HG03064 (cell line): ENCODE data around the gene FBXO28.
A peak's percentile ranks its signal among the peaks of the same experiment; 100 is the strongest.

Source experiments
- ATAC-seq: cut with Tn5 transposase; IDR thresholded peaks from one replicate; pipeline ENCODE4 v1.9.1; 2021; ENCODE audit warnings: low read depth; ENCODE audit not compliant: unreplicated experiment

Gene FBXO28

GRCh38 chr1:224141693-224142092 is 27.8 kb downstream of the FBXO28 start:
- no peak for ATAC-seq

GRCh38 chr1:224149709-224150108 is 35.8 kb downstream of the FBXO28 start:
- ATAC-seq = no peak

GRCh38 chr1:224151117-224151516 is 37.2 kb downstream of the FBXO28 start:
- ATAC-seq = no peak

- ATAC-seq = no peak
Observed at GRCh38 chr1:224157316-224157715, 43.4 kb downstream of the FBXO28 start.

- ATAC-seq = no peak
Observed at GRCh38 chr1:224159541-224159940, 45.6 kb downstream of the FBXO28 start.

- ATAC-seq = no peak
Observed at GRCh38 chr1:224160171-224160682, 46.3 kb downstream of the FBXO28 start.

GRCh38 chr1:224162768-224163167 is 48.9 kb downstream of the FBXO28 start:
- no peak for ATAC-seq

GRCh38 chr1:224163311-224163710 is 49.4 kb downstream of the FBXO28 start:
- ATAC-seq = no peak

GRCh38 chr1:224168859-224169380 is 55.0 kb downstream of the FBXO28 start:
- ATAC-seq = peak; percentile 94

GRCh38 chr1:224169718-224170270 is 55.9 kb downstream of the FBXO28 start:
- no peak for ATAC-seq

- ATAC-seq = no peak
Observed at GRCh38 chr1:224170343-224170742, 56.4 kb downstream of the FBXO28 start.

- no peak for ATAC-seq
Observed at GRCh38 chr1:224170748-224171478, 57.0 kb downstream of the FBXO28 start.

GRCh38 chr1:224172229-224172628 is 58.3 kb downstream of the FBXO28 start:
- ATAC-seq = no peak

- no peak for ATAC-seq
Observed at GRCh38 chr1:224173523-224173922, 59.6 kb downstream of the FBXO28 start.

- ATAC-seq = no peak
Observed at GRCh38 chr1:224175617-224176016, 61.7 kb downstream of the FBXO28 start.

GRCh38 chr1:224177356-224177999 is 63.6 kb downstream of the FBXO28 start:
- ATAC-seq = no peak

- no peak for ATAC-seq
Observed at GRCh38 chr1:224178894-224179293, 65.0 kb downstream of the FBXO28 start.

GRCh38 chr1:224180783-224181452 is 67.0 kb downstream of the FBXO28 start:
- ATAC-seq = no peak

- ATAC-seq = no peak
Observed at GRCh38 chr1:224181453-224181810, 67.5 kb downstream of the FBXO28 start.

GRCh38 chr1:224182057-224182865 is 68.3 kb downstream of the FBXO28 start:
- ATAC-seq = peak; percentile 40
